Measurements from ENCODE around the gene PLEKHN1.

Gene PLEKHN1

DNA sequence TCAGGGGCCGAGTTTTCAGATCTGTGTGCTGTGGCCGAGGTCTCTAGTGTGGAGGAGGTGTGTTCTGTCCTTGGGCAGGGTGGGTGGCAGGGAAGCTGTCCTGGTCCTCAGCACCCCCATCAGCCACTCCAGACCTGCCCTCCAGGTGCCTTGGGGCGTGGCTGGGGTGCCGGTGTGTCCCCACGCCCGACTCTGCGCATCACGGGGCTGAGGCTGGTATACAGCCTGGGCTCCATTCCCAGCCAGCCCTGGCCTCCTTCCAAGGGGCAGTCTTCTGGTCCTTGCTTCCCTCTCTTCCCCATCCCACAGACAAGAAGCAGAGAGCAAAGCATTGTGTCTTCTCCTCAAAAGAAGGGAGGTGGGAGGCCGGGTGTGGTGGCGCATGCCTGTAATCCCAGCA is 38.5 kb upstream of the PLEKHN1 start:
- peaks cover 0 to 4% of the 10 kb centered on the region in 2 experiments for H3K36me3 ChIP-seq (ENCODE audit: control insufficient read depth in 1 of 2, insufficient read depth in 2 of 2, low read depth in 1 of 2, low read length in 2 of 2)
- H2AK5ac ChIP-seq (ENCODE audit: low read length, severe bottlenecking), result no peak overlapping the region
- H3K27me3 ChIP-seq (ENCODE audit: control insufficient read depth in 1 of 2, insufficient read depth in 1 of 2, low read length in 2 of 2), result peaks cover 39 to 73% of the 10 kb centered on the region in 2 experiments
- H3K23ac ChIP-seq (ENCODE audit: low read length in 2 of 2), result no peak overlapping the region
- no peak overlapping the region for H2BK15ac ChIP-seq (ENCODE audit: low read depth, poor library complexity, severe bottlenecking)
- H3K79me1 ChIP-seq (replicated peaks; ENCODE audit: low read length, poor library complexity, severe bottlenecking), result no peaks in the 10 kb centered on the region
- H3K4me3 ChIP-seq (ENCODE audit: insufficient read depth in 1 of 2, low read depth in 1 of 2, low read length in 2 of 2), result no peak overlapping the region
- H3K4ac ChIP-seq (ENCODE audit: low read depth in 1 of 2, low read length in 2 of 2), result no peak overlapping the region
- no peak overlapping the region for H3K9ac ChIP-seq (ENCODE audit: low read length)
- peaks cover 47% of the 10 kb centered on the region for H3K4me1 ChIP-seq (ENCODE audit: control insufficient read depth, insufficient read depth, low read depth, low read length)
- no peak overlapping the region for H2AFZ ChIP-seq (ENCODE audit: low read depth, low read length)
- no peak for DNase-seq
- no peak overlapping the region for H3K14ac ChIP-seq (ENCODE audit: low read length in 2 of 2)
- H3K9me3 ChIP-seq (ENCODE audit: control insufficient read depth, low read length), result no peaks in the 10 kb centered on the region
- H2BK120ac ChIP-seq (ENCODE audit: low read depth, low read length), result no peak overlapping the region
- WGBS, result 92% methylated on average over 9 of the region's 10 CpGs
- H2BK5ac ChIP-seq (ENCODE audit: low read depth, low read length, poor library complexity, severe bottlenecking), result no peak overlapping the region
- no peak overlapping the region for H4K8ac ChIP-seq (ENCODE audit: low read length)
- H3K4me2 ChIP-seq (ENCODE audit: low read length, poor library complexity, severe bottlenecking), result no peak overlapping the region
- H2BK12ac ChIP-seq (ENCODE audit: low read length in 2 of 2), result no peak overlapping the region
- no peak overlapping the region for H3K27ac ChIP-seq (ENCODE audit: low read length, poor library complexity, severe bottlenecking)
- no peak overlapping the region for H4K91ac ChIP-seq (ENCODE audit: low read length)
- H3K18ac ChIP-seq (ENCODE audit: low read depth in 1 of 2, low read length in 2 of 2), result no peak overlapping the region

DNA sequence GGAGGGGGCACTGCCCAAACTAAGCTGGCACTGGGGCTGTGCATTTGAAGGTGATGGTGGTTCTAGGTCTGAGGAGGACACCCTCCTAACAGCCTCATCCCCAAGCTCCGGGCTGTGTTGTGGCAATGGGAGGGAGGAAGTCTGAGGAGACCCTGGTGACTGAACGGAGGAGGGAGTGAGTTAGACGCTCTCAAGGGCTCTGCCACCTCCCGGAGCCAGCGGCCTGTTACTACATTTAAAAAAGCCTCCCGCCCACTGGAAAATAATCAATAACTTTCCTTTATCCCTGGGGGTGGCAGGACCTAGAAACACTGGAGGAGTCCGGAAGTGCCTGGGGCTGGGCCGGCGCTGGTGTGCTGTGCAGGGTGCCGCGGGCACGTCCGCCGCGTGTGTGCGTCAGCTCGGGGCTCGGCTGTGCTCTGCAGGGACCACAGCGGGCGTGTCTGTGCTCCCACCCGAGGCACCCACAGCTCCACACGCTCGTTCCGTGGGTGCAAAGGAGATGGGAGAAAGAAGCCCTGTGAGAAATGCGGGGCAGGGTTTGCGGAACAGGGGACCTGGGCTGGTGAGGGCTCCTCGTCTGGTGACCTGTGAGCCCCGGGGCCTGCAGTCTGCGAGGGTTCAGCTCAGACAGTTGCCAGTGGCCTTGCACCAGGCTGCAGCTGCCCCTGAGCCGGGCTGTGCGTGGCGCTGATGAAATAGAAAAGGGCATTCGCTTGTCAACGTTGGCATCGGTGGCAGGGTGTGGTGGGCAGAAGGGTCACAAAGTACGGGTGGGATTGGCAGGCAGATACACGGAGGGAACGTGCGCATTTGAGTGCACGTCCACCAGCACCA is 37.2 kb upstream of the PLEKHN1 start:
- no peak overlapping the region for H2BK15ac ChIP-seq (ENCODE audit: low read depth, poor library complexity, severe bottlenecking)
- peaks cover 0 to 4% of the 10 kb centered on the region in 2 experiments for H3K36me3 ChIP-seq (ENCODE audit: control insufficient read depth in 1 of 2, insufficient read depth in 2 of 2, low read depth in 1 of 2, low read length in 2 of 2)
- H3K4me2 ChIP-seq (ENCODE audit: low read length, poor library complexity, severe bottlenecking), result no peak overlapping the region
- no peak overlapping the region for H2BK120ac ChIP-seq (ENCODE audit: low read depth, low read length)
- no peak overlapping the region for H2AK5ac ChIP-seq (ENCODE audit: low read length, severe bottlenecking)
- H3K14ac ChIP-seq (ENCODE audit: low read length in 2 of 2), result no peak overlapping the region
- H3K4ac ChIP-seq (ENCODE audit: low read depth in 1 of 2, low read length in 2 of 2), result no peak overlapping the region
- no peak overlapping the region for H2AFZ ChIP-seq (ENCODE audit: low read depth, low read length)
- no peak overlapping the region for H4K91ac ChIP-seq (ENCODE audit: low read length)
- H3K27me3 ChIP-seq (ENCODE audit: control insufficient read depth in 1 of 2, insufficient read depth in 1 of 2, low read length in 2 of 2), result peaks cover 41 to 76% of the 10 kb centered on the region in 2 experiments
- no peak overlapping the region for H2BK12ac ChIP-seq (ENCODE audit: low read length in 2 of 2)
- no peaks in the 10 kb centered on the region for H3K79me1 ChIP-seq (replicated peaks; ENCODE audit: low read length, poor library complexity, severe bottlenecking)
- no peaks in the 10 kb centered on the region for H3K9me3 ChIP-seq (ENCODE audit: control insufficient read depth, low read length)
- no peak overlapping the region for H3K4me3 ChIP-seq (ENCODE audit: insufficient read depth in 1 of 2, low read depth in 1 of 2, low read length in 2 of 2)
- H3K4me1 ChIP-seq (ENCODE audit: control insufficient read depth, insufficient read depth, low read depth, low read length), result peaks cover 35% of the 10 kb centered on the region
- H3K9ac ChIP-seq (ENCODE audit: low read length), result no peak overlapping the region
- no peak overlapping the region for H4K8ac ChIP-seq (ENCODE audit: low read length)
- no peak overlapping the region for H2BK5ac ChIP-seq (ENCODE audit: low read depth, low read length, poor library complexity, severe bottlenecking)
- DNase-seq, result no peak
- H3K18ac ChIP-seq (ENCODE audit: low read depth in 1 of 2, low read length in 2 of 2), result no peak overlapping the region
- no peak overlapping the region for H3K27ac ChIP-seq (ENCODE audit: low read length, poor library complexity, severe bottlenecking)
- 83% methylated on average over 39 of the region's 40 CpGs for WGBS
- no peak overlapping the region for H3K23ac ChIP-seq (ENCODE audit: low read length in 2 of 2)

GRCh38 chr1:929712-930632 is 36.3 kb upstream of the PLEKHN1 start:
- 91% methylated on average over 37 of the region's 40 CpGs for WGBS
- DNase-seq, result no peak
- Histone ChIP-seq H3K4me1 (ENCODE audit: control insufficient read depth, insufficient read depth, low read depth, low read length) (peaks cover 28% of the 10 kb centered on the region), H3K9ac (ENCODE audit: low read length) (no peak overlapping the region), H3K36me3 (ENCODE audit: control insufficient read depth in 1 of 2, insufficient read depth in 2 of 2, low read depth in 1 of 2, low read length in 2 of 2) (peaks cover 0 to 4% of the 10 kb centered on the region in 2 experiments), H3K9me3 (ENCODE audit: control insufficient read depth, low read length) (no peaks in the 10 kb centered on the region), H2BK12ac (ENCODE audit: low read length in 2 of 2) (no peak overlapping the region), H2AFZ (ENCODE audit: low read depth, low read length) (no peak overlapping the region), H3K79me1 (replicated peaks; ENCODE audit: low read length, poor library complexity, severe bottlenecking) (no peaks in the 10 kb centered on the region), H4K91ac (ENCODE audit: low read length) (no peak overlapping the region), H3K27ac (ENCODE audit: low read length, poor library complexity, severe bottlenecking) (no peak overlapping the region), H3K14ac (ENCODE audit: low read length in 2 of 2) (no peak overlapping the region), H2BK15ac (ENCODE audit: low read depth, poor library complexity, severe bottlenecking) (no peak overlapping the region), H2BK5ac (ENCODE audit: low read depth, low read length, poor library complexity, severe bottlenecking) (no peak overlapping the region), H3K18ac (ENCODE audit: low read depth in 1 of 2, low read length in 2 of 2) (no peak overlapping the region), H3K4ac (ENCODE audit: low read depth in 1 of 2, low read length in 2 of 2) (no peak overlapping the region), H2AK5ac (ENCODE audit: low read length, severe bottlenecking) (no peak overlapping the region), H2BK120ac (ENCODE audit: low read depth, low read length) (no peak overlapping the region), H3K4me2 (ENCODE audit: low read length, poor library complexity, severe bottlenecking) (no peak overlapping the region), H4K8ac (ENCODE audit: low read length) (no peak overlapping the region), H3K23ac (ENCODE audit: low read length in 2 of 2) (no peak overlapping the region), H3K4me3 (ENCODE audit: insufficient read depth in 1 of 2, low read depth in 1 of 2, low read length in 2 of 2) (no peak overlapping the region), H3K27me3 (ENCODE audit: control insufficient read depth in 1 of 2, insufficient read depth in 1 of 2, low read length in 2 of 2) (peaks cover 43 to 78% of the 10 kb centered on the region in 2 experiments)

DNA sequence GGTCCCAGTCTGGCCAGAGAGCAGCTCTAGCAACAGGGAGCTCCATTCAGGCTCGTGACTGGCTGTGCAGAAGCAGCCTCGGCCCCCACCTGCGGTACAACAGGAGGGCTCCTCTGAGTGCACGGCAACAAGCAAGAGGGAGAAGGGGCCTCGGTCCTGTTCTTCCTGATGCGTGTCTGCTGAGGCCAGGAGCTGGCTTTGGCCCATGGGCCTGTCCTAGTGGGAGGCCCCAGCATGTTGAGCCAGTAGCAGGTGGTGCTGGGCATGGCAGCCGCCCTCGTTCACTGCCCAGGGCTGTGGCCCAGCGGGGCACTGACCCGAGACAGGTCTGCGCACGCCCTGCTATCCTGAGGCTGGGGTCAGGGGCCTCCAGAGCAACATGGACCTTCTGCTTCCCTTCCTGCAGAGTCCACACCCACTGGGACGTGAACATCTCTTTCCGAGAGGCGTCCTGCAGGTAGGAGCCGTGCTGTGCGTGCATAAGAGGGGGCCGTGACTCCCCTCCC is 35.6 kb upstream of the PLEKHN1 start:
- Histone ChIP-seq H3K27me3 (ENCODE audit: control insufficient read depth in 1 of 2, insufficient read depth in 1 of 2, low read length in 2 of 2) (peaks cover 47 to 84% of the 10 kb centered on the region in 2 experiments), H3K4me2 (ENCODE audit: low read length, poor library complexity, severe bottlenecking) (no peak overlapping the region), H3K4me1 (ENCODE audit: control insufficient read depth, insufficient read depth, low read depth, low read length) (peaks cover 29% of the 10 kb centered on the region), H3K18ac (ENCODE audit: low read depth in 1 of 2, low read length in 2 of 2) (no peak overlapping the region), H2AK5ac (ENCODE audit: low read length, severe bottlenecking) (no peak overlapping the region), H3K4ac (ENCODE audit: low read depth in 1 of 2, low read length in 2 of 2) (no peak overlapping the region), H2BK12ac (ENCODE audit: low read length in 2 of 2) (no peak overlapping the region), H3K79me1 (replicated peaks; ENCODE audit: low read length, poor library complexity, severe bottlenecking) (no peaks in the 10 kb centered on the region), H3K36me3 (ENCODE audit: control insufficient read depth in 1 of 2, insufficient read depth in 2 of 2, low read depth in 1 of 2, low read length in 2 of 2) (peaks cover 0 to 2% of the 10 kb centered on the region in 2 experiments), H2BK120ac (ENCODE audit: low read depth, low read length) (no peak overlapping the region), H3K23ac (ENCODE audit: low read length in 2 of 2) (no peak overlapping the region), H3K27ac (ENCODE audit: low read length, poor library complexity, severe bottlenecking) (no peak overlapping the region), H2BK5ac (ENCODE audit: low read depth, low read length, poor library complexity, severe bottlenecking) (no peak overlapping the region), H3K4me3 (ENCODE audit: insufficient read depth in 1 of 2, low read depth in 1 of 2, low read length in 2 of 2) (no peak overlapping the region), H4K8ac (ENCODE audit: low read length) (no peak overlapping the region), H2AFZ (ENCODE audit: low read depth, low read length) (no peak overlapping the region), H4K91ac (ENCODE audit: low read length) (no peak overlapping the region), H2BK15ac (ENCODE audit: low read depth, poor library complexity, severe bottlenecking) (no peak overlapping the region), H3K9ac (ENCODE audit: low read length) (no peak overlapping the region), H3K14ac (ENCODE audit: low read length in 2 of 2) (no peak overlapping the region), H3K9me3 (ENCODE audit: control insufficient read depth, low read length) (no peaks in the 10 kb centered on the region)
- no peak for DNase-seq
- 81% methylated on average over 18 of the region's 18 CpGs for WGBS
